GM21576 (cell line): Measurements from ENCODE around the gene CHML.
"Not testable (repeated sequence)": the region's sequence is repeated elsewhere in the genome, so short reads cannot be mapped to it uniquely, and the experiment has no call there.

Experiments
- ATAC-seq: cut with Tn5 transposase; IDR thresholded peaks from one replicate; pipeline ENCODE4 v1.9.1; 2021; ENCODE audit warnings: mild to moderate bottlenecking, moderate library complexity; ENCODE audit not compliant: unreplicated experiment

The CHML gene, protein sequence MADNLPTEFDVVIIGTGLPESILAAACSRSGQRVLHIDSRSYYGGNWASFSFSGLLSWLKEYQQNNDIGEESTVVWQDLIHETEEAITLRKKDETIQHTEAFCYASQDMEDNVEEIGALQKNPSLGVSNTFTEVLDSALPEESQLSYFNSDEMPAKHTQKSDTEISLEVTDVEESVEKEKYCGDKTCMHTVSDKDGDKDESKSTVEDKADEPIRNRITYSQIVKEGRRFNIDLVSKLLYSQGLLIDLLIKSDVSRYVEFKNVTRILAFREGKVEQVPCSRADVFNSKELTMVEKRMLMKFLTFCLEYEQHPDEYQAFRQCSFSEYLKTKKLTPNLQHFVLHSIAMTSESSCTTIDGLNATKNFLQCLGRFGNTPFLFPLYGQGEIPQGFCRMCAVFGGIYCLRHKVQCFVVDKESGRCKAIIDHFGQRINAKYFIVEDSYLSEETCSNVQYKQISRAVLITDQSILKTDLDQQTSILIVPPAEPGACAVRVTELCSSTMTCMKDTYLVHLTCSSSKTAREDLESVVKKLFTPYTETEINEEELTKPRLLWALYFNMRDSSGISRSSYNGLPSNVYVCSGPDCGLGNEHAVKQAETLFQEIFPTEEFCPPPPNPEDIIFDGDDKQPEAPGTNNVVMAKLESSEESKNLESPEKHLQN

GRCh38 chr1:241640149-241640866 lies at the start of gene CHML, which contains the start of gene OPN3:
Gene CHML, minus strand, starts transcription at chr1:241640369. Its CDS starts 4,603 bp downstream, at chr1:241635766.
Gene OPN3, minus strand, starts transcription at chr1:241640369. Its CDS starts 115 bp downstream, at chr1:241640254.
- ATAC-seq, result peak; percentile 83

GRCh38 chr1:241688940-241689368 lies 48.8 kb upstream of the CHML start:
- no peak for ATAC-seq

- ATAC-seq, result no peak
These were observed 43.9 kb upstream of the CHML start for GRCh38 chr1:241684108-241684507.

DNA sequence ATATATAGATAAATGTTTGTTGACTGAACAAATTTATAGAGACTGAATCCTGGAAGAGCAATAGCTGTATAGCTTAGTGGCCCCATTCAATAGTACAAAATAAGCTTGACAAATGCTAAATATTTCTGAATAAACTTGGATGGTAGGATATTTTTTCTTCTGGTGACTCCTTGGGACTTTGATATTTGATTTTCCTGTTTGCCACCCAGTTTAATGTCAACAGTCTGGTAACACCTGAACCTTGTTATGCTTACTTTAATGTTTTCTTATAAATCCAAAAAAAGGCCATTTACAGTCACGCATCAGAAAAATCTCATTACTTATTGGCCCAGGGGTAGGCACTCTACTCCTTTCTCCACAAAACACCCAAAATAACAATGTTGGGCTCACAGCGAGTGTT lies 42.8 kb upstream of the CHML start:
- no peak for ATAC-seq

- not testable (repeated sequence) for ATAC-seq
These were observed 41.8 kb upstream of the CHML start for GRCh38 chr1:241681861-241682448.

GRCh38 chr1:241679961-241680360 lies 39.8 kb upstream of the CHML start:
- no peak for ATAC-seq

- ATAC-seq, result no peak
These were observed 39.2 kb upstream of the CHML start for GRCh38 chr1:241679404-241679803.

DNA sequence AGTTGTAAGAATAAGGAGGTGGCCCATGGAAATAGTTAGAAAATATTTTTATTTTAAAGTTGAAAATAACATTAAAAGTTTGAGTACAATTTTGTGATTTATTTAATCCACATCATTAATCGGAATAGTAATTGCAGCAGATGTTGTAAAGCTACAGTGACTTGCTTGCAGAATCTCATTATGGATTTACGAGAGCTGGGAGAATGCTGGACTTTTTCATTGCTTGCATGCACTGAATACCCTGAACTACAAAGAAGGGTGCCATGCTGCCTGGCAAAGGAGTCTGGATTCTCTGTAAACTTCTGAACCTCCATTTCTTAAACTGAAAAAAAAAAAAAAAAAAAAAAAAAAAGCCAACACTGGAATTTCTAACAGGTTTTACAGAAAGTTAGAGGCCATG lies 38.4 kb upstream of the CHML start:
- ATAC-seq, result no peak

- peak; percentile 98 for ATAC-seq
These were observed 37.0 kb upstream of the CHML start for GRCh38 chr1:241677201-241677600.

DNA sequence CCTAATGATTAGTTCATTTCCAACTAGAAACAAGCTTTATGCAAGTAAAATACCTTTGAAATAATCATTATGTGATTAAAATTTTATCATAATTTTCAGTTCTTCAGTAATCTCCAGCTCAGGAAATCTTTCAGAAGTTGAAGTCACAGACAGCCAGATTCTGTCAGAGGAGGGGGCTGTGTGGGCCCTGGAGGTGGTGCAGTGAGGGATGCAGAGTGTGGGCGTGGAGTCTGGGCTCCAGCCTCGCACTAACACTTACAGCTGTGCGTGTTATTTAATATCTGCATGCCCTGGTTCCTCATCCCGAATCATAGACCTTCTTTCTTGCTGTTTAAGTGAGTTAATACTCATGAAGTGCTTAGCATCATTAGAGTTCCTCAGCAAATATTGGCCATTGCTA lies 35.8 kb upstream of the CHML start:
- ATAC-seq, result no peak

DNA sequence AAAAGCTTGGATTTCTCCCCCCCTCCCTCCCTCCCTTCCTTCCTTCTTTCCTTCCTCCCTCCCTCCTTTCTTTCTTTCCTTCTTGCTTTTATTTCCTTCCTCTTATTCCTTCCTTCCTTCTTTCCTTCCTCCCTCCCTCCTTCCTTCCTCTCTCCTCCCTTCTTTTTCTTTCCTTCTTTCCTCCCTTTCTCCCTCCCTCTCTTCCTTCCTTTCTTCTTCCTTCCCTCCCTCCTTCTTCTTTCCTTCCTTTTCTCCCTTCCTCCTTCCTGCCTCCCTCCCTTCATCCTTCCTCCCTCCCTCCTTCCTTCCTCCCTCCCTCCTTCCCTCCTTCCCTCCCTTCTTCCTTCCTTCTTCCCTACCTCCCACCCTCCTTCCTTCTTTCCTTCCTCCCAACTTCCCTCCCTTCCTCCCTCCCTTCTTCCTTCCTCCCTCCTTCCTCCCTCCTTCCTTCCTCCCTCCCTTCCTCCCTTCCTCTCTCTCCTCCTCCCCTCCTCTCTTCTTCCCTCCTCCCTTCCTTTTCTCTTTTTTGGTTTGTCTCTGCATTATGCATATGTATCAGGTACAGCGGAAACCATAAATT lies 34.7 kb upstream of the CHML start:
- no peak for ATAC-seq

DNA sequence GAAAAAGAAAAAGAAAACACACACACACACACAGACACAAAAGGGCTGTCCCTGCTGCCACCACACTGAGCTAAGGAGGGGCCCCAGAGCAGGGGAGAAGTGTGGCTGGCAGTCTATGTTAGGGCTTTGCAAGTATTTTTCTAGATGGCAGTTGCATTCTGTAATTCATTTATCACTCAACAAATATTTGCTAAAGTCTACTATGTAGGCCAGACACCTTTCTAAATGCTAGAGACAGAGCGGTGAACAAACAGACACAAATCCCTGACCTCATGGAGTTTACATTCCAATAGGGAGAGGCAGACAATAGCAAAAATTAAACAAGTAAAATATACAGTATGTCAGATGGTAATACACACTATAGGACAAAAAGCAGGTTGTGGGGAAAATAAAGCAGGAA lies 32.1 kb upstream of the CHML start:
- no peak for ATAC-seq

DNA sequence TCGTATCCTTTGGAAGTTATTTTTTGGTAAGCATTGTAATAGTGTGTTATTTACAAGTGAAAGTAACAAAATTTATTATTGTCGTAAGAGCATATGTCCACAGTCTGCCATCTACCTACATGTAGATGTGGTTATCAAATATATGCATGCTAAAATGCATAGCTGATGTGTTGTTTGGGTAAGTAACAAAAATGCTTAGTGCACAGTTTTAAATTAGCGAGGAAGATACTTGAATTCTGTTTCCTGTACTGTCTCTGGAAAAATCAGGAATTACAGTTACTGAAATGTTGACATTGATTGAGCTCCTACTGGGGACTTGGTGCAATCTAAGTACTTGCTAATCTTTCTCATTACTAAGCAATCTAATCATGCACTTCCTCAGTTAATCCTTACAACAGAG lies 26.2 kb upstream of the CHML start:
- no peak for ATAC-seq

DNA sequence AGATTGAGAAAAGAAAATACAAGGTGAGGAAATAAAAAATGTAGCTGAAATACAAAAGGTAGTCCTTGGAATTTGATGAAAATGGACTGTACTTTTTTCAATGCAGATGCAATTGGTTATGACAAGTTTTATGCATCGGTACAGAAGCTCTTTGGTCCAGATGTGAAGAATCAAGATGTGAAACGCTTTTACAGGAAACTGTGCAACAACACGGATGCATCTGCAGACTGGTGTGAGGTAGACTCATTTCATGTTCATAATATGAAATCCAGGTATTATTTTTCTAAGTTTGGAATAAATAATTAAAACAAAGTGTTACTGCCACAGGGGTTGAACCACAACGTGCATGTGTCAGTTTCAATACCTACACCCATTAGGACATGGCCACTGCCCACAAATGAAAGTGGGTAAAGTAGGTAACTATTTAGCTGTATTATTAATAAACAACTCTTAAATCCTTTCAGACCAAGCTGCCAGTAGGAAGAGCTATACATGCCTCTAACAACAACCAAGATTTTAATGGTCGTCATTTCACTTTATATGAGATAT lies 20.3 kb upstream of the CHML start:
- ATAC-seq, result no peak

DNA sequence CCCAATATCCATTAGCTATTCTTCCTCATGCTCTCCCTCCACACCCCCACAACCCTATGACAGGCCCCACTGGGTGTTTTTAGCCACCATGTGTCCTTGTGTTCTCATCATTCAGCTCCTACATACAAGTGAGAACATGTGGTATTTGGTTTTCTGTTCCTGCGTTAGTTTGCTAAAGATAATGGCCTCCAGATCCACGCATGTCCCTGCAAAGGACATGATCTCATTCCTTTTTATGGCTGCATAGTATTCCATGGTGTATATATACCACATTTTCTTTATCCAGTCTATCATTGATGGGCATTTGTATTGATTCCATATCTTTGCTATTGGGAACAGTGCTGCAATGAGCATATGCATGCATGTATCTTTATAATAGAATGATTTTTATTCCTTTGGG lies 18.8 kb upstream of the CHML start:
- not testable (repeated sequence) for ATAC-seq

GRCh38 chr1:241658081-241658793 lies 18.1 kb upstream of the CHML start:
- no peak for ATAC-seq

GRCh38 chr1:241654641-241655040 lies 14.5 kb upstream of the CHML start:
- ATAC-seq, result no peak

DNA sequence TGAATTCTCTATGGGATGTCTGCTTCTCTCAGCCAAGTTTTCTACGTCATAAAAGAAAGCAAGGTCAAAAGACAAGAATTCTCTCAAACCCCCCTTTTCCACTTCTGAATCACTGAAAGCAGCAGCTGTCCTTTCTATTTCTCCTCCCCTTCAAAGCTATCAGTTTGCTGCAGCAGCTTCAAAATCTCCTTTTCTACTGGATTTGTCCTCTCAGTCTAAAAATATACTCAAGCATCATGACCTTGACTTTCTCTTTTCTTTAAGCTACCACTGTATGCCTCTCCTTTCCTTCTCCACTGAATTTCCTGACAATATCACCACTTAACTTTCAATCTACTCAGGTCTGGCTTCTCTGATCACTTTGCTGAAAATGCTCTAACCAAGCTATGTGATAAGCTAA lies 13.8 kb upstream of the CHML start:
- no peak for ATAC-seq

GRCh38 chr1:241652012-241652411 lies 11.8 kb upstream of the CHML start, which contains the start of gene WDR64:
Gene WDR64, plus strand, starts transcription at chr1:241652281. Its CDS starts 204 bp downstream, at chr1:241652485.
- no peak for ATAC-seq

DNA sequence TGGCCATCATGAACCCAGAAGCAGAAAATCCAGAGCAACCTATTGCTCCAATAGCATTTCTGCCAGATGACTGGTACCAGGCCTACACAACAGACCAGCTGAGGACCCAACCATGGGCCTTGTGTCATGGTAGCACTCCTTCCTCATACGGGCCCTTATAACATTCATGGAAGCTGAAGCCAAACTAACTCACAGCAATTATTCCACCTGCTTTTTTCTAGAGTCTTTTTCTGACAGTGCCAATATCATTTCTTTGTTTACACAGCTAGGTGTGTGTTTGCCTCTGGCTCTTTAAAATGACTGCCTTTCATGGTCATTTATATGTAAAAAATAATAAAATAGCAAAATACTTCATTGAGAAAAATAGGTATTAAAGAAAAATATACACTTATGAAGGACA lies 8.0 kb upstream of the CHML start:
- ATAC-seq, result no peak
